ENCODE data around the gene SYF2. TPM values are rescaled to one million over a fixed set of nuclear protein-coding genes. Genes with fewer than 3 reads are reported as not detected.
"Not testable (repeated sequence)": the region's sequence is repeated elsewhere in the genome, so short reads cannot be mapped to it uniquely, and the experiment has no call there.

Gene SYF2
- total and polyA plus RNA-seq, 2 donors (not counting 1 experiment from before 2014, with no cell fraction given): 21.9 to 67.3 TPM

GRCh38 chr1:25260336-25260735 lies 28.0 kb upstream of the SYF2 start:
- H3K9ac ChIP-seq (ENCODE audit: low read length); DNase-seq; H3K4me3 Mint-ChIP-seq; H3K36me3 ChIP-seq (replicated peaks in 1 of 2; ENCODE audit: control extremely low read depth in 1 of 2, control insufficient read depth in 1 of 2, extremely low read depth in 1 of 2, insufficient read depth in 2 of 2, low read length in 1 of 2); H3K4me2 ChIP-seq (replicated peaks; ENCODE audit: low read depth, low read length, poor library complexity, severe bottlenecking); H3K27me3 ChIP-seq (replicated peaks in 1 of 4; ENCODE audit: control extremely low read depth in 1 of 4, control insufficient read depth in 3 of 4, insufficient read depth in 4 of 4, low read length in 3 of 4); H3K27ac Mint-ChIP-seq; H3K27me3 Mint-ChIP-seq; H3K9me3 Mint-ChIP-seq (ENCODE audit: insufficient read depth); H3K4me1 ChIP-seq (ENCODE audit: control insufficient read depth in 2 of 2, insufficient read depth in 2 of 2, low read length in 2 of 2); H2AFZ ChIP-seq (ENCODE audit: insufficient read depth, low read depth, low read length, poor library complexity, severe bottlenecking); H3K9me3 ChIP-seq (ENCODE audit: control extremely low read depth in 1 of 3, control insufficient read depth in 2 of 3, insufficient read depth in 1 of 3, low read length in 2 of 3); H3K4me3 ChIP-seq (ENCODE audit: control extremely low read depth in 1 of 5, extremely low read depth in 1 of 5, insufficient read depth in 1 of 5, low read depth in 2 of 5, low read length in 4 of 5); POLR2A ChIA-PET; CTCF ChIA-PET; ATAC-seq (ENCODE audit: low read depth); intact Hi-C loops (cut with micrococcal nuclease); H3K27ac ChIP-seq (ENCODE audit: low read length in 2 of 2): not testable (repeated sequence)
- Histone ChIP-seq H4K20me1 (ENCODE audit: control insufficient read depth, insufficient read depth, low read length, poor library complexity, severe bottlenecking) (peaks cover 39% of the 10 kb centered on the region), H3K79me2 (ENCODE audit: control insufficient read depth, insufficient read depth, low read length) (peaks cover 51% of the 10 kb centered on the region)
- peaks cover 20% of the 10 kb centered on the region for H3K4me1 Mint-ChIP-seq
- 100% methylated on average over 1 of the region's 3 CpGs for WGBS (ENCODE audit: insufficient coverage)

- H2AFZ ChIP-seq (ENCODE audit: insufficient read depth, low read depth, low read length, poor library complexity, severe bottlenecking); H3K4me3 ChIP-seq (ENCODE audit: control extremely low read depth in 1 of 5, extremely low read depth in 1 of 5, insufficient read depth in 1 of 5, low read depth in 2 of 5, low read length in 4 of 5); H3K4me1 ChIP-seq (ENCODE audit: control insufficient read depth in 2 of 2, insufficient read depth in 2 of 2, low read length in 2 of 2); POLR2A ChIA-PET; H3K27me3 ChIP-seq (replicated peaks in 1 of 4; ENCODE audit: control extremely low read depth in 1 of 4, control insufficient read depth in 3 of 4, insufficient read depth in 4 of 4, low read length in 3 of 4); H3K4me3 Mint-ChIP-seq; intact Hi-C loops (cut with micrococcal nuclease); H3K9me3 ChIP-seq (ENCODE audit: control extremely low read depth in 1 of 3, control insufficient read depth in 2 of 3, insufficient read depth in 1 of 3, low read length in 2 of 3); H3K27ac Mint-ChIP-seq; H3K36me3 ChIP-seq (replicated peaks in 1 of 2; ENCODE audit: control extremely low read depth in 1 of 2, control insufficient read depth in 1 of 2, extremely low read depth in 1 of 2, insufficient read depth in 2 of 2, low read length in 1 of 2); CTCF ChIA-PET; H3K27me3 Mint-ChIP-seq; H3K27ac ChIP-seq (ENCODE audit: low read length in 2 of 2); H3K9ac ChIP-seq (ENCODE audit: low read length); ATAC-seq (ENCODE audit: low read depth); H3K9me3 Mint-ChIP-seq (ENCODE audit: insufficient read depth); H3K4me2 ChIP-seq (replicated peaks; ENCODE audit: low read depth, low read length, poor library complexity, severe bottlenecking): not testable (repeated sequence)
- Histone ChIP-seq H4K20me1 (ENCODE audit: control insufficient read depth, insufficient read depth, low read length, poor library complexity, severe bottlenecking) (peaks cover 44% of the 10 kb centered on the region), H3K79me2 (ENCODE audit: control insufficient read depth, insufficient read depth, low read length) (peaks cover 56% of the 10 kb centered on the region)
- WGBS (ENCODE audit: insufficient coverage): no CpG with 5 or more reads among the region's 7 CpGs
- peak; percentile 0 for DNase-seq
- H3K4me1 Mint-ChIP-seq: peaks cover 23% of the 10 kb centered on the region
Observed at GRCh38 chr1:25259813-25260212, 27.5 kb upstream of the SYF2 start.

- Histone ChIP-seq H3K79me2 (ENCODE audit: control insufficient read depth, insufficient read depth, low read length) (peaks cover 57% of the 10 kb centered on the region), H3K4me2 (replicated peaks; ENCODE audit: low read depth, low read length, poor library complexity, severe bottlenecking) (no peak overlapping the region), H3K4me3 (ENCODE audit: control extremely low read depth in 1 of 5, extremely low read depth in 1 of 5, insufficient read depth in 1 of 5, low read depth in 2 of 5, low read length in 4 of 5) (no peak overlapping the region), H3K27ac (ENCODE audit: low read length in 2 of 2) (no peak overlapping the region), H2AFZ (ENCODE audit: insufficient read depth, low read depth, low read length, poor library complexity, severe bottlenecking) (no peak overlapping the region), H3K27me3 (replicated peaks in 1 of 4; ENCODE audit: control extremely low read depth in 1 of 4, control insufficient read depth in 3 of 4, insufficient read depth in 4 of 4, low read length in 3 of 4) (no peaks in the 10 kb centered on the region), H3K9ac (ENCODE audit: low read length) (no peak overlapping the region), H4K20me1 (ENCODE audit: control insufficient read depth, insufficient read depth, low read length, poor library complexity, severe bottlenecking) (peaks cover 43% of the 10 kb centered on the region), H3K4me1 (ENCODE audit: control insufficient read depth in 2 of 2, insufficient read depth in 2 of 2, low read length in 2 of 2) (peaks cover 0 to 2% of the 10 kb centered on the region in 2 donors), H3K36me3 (replicated peaks in 1 of 2; ENCODE audit: control extremely low read depth in 1 of 2, control insufficient read depth in 1 of 2, extremely low read depth in 1 of 2, insufficient read depth in 2 of 2, low read length in 1 of 2) (peaks cover 0 to 3% of the 10 kb centered on the region in 2 experiments), H3K9me3 (ENCODE audit: control extremely low read depth in 1 of 3, control insufficient read depth in 2 of 3, insufficient read depth in 1 of 3, low read length in 2 of 3) (no peaks in the 10 kb centered on the region)
- WGBS (ENCODE audit: insufficient coverage): no CpG with 5 or more reads among the region's 1 CpG
- no peaks in the 10 kb centered on the region for H3K27me3 Mint-ChIP-seq
- ChIA-PET CTCF (no interaction called here), POLR2A (no interaction called here)
- H3K27ac Mint-ChIP-seq: no peak overlapping the region
- no peak for DNase-seq
- intact Hi-C loops (cut with micrococcal nuclease): no loop called here
- H3K9me3 Mint-ChIP-seq (ENCODE audit: insufficient read depth): no peaks in the 10 kb centered on the region
- H3K4me1 Mint-ChIP-seq: peaks cover 15% of the 10 kb centered on the region
- no peak overlapping the region for H3K4me3 Mint-ChIP-seq
- no peak for ATAC-seq (ENCODE audit: low read depth)
- TF ChIP-seq EZH2 (IDR thresholded peaks at IDR 0.05; ENCODE audit: borderline replicate concordance, insufficient read depth, low read depth, low read length, poor library complexity, severe bottlenecking): no peak
- TF ChIP-seq CTCF (IDR thresholded peaks at IDR 0.05): no peak
Observed at GRCh38 chr1:25257196-25257595, 24.9 kb upstream of the SYF2 start.
